DMS79 (cell line): ENCODE results near the gene XXYLT1.
"Not testable (repeated sequence)": the region's sequence is repeated elsewhere in the genome, so short reads cannot be mapped to it uniquely, and the experiment has no call there.

ENCODE experiments used
- DNase-seq: peaks from one replicate; lab custom pipeline; 2025; lab: John Stamatoyannopoulos, UW

The XXYLT1 gene

DNA sequence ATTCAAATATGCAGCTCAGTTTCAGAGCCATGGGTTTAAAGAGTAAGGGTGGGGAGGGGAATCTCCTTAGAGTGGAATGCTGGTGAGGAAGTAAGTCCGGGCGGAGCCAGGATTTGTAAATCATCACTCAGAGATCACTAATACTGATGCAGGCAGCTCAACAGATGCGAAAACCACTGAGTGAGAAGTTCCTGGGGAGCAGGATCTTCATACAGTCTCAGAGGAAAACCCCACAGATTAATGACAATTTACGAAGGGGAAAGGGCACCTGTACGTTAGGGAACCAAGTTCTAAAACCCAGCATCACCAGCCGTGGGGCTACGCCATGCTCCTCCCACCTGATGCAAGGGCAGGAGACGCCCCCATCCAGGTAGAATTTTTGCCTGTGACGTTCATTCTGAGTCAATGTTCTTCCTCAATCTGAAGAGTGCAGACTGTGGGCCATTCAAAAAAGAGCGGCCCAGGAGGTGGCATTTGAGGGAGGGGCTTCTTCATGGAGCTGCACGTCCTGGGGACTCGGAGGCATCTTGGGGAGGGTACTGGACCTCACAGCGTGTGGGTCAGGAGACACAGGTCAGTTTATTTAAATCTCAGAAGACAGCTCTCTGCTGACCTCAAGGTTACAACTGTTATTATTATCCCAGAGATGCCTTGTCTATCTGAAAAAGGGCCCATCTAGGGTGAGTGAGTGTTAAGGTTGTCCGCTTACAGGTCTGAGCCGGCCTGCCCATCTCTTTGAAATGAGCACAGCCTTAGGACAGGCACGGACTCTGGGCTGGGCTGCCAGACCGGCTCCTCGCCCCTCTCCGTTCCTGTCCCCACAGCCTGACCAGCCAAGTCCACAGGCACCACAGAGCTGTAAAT is 228.0 kb downstream of the XXYLT1 start:
- DNase-seq: no peak

DNA sequence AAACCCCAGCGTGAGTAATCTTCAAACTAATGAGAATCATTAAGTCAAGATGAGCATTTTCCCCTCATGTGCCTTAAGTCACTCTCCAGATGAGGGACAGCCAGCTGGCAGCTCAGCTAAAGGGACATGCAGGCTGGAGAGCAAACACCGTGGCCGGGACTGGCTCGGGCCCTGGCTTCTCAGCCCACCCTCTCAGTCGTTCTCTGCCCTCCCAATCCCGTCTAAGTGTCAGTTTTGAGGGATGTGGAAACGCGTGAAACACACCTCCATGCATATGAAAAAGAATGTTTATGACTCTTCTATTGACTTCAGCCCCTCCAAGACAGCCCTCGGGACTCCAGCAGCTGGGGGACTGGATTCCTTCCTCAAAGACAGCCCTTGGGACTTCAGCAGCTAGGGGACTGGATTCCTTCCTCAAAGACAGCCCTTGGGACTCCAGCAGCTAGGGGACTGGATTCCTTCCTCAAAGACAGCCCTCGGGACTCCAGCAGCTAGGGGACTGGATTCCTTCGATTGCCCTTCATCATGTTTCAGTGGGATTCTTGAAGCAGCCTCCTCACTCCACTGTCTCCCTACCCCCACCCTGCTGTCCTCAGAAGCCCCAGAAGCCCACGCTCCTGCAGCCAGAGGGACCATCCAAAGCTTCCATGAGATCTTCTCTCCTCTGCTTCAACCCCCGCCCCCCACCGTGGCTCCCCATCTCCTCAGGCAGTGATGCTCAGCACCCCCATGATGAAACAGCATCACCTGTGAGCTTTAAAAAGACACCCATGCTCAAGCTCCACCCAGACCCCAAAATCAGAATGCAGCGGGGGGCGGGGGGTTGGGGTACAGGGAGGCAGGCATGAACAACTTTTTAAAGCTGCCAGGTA is 228.9 kb downstream of the XXYLT1 start:
- DNase-seq: no peak

DNA sequence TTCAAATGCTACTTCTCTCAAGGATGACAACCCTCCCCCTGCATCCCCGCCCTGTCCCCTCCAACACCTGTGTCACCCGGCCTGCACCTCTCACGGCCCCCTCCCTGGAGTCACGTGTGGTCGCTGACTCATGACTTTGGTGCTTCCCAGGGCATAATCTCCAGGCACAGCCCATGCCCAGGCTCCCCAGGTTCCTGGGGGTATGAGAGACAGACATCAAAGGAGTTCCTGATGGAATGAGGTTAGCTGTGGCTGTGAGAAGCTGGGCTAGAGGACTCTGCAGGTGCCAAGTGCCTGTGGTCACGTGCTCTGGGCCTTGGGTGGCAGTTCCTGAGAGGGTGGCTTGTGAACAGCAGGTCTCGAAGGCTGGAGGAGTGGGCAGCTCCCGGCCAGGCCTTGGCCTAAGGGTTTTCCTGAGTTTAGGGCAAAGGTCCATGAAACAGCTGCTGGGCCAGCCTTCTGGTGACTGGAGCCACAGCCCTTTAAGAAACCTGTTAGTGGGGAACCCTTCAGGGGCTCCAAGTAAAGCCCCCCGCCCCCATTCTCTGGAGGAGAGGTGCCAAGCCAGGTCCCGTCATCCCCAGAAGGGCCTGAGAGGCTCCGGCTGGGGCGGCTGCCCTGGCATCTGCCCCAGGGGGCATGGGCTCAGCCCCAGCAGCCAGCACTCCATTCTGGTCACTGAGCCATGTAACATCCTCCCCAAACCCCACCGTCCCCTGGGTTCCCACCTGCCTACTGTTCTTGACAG is 230.0 kb downstream of the XXYLT1 start:
- no peak for DNase-seq

- DNase-seq: no peak
Observed at GRCh38 chr3:195040094-195040493, 230.9 kb downstream of the XXYLT1 start.

- DNase-seq: no peak
Observed at GRCh38 chr3:195039180-195039843, 231.6 kb downstream of the XXYLT1 start.

- no peak for DNase-seq
Observed at GRCh38 chr3:195038161-195038560, 232.8 kb downstream of the XXYLT1 start.

DNA sequence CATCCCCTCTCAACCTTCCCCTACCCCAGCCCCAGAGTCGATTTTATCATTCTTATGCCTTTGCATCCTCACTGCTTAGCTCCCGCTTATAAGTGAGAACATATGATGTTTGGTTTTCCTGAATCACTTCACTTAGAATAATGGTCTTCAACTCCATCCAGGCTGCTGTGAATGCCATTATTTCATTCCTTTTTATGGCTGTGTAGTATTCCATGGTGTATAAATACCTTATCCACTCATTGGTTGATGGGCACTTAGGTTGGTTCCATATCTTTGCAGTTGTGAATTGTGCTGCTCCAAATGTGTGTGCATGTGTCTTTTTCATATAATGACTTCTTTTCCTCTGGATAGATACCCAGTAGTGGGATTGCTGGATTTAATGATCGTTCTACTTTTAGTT is 233.4 kb downstream of the XXYLT1 start:
- not testable (repeated sequence) for DNase-seq

DNA sequence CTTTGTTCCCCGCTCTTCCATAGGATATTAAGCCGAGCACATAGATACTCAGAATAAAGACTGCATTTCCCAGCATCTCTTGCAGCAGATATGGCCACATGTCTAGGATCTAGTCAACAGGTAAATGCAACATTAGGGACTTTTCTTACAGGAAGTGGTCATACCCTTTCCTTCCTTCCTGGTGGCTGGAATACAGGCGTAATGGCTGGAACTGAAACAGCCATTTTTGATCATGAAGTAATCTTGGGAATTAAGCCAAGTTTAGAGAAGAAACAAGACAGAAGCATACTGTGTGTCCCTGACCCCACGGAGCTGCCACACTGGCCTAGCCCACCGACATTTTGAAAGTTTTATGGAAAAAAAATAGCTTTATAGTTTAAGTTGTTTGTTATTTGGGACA is 234.0 kb downstream of the XXYLT1 start:
- DNase-seq: no peak

DNA sequence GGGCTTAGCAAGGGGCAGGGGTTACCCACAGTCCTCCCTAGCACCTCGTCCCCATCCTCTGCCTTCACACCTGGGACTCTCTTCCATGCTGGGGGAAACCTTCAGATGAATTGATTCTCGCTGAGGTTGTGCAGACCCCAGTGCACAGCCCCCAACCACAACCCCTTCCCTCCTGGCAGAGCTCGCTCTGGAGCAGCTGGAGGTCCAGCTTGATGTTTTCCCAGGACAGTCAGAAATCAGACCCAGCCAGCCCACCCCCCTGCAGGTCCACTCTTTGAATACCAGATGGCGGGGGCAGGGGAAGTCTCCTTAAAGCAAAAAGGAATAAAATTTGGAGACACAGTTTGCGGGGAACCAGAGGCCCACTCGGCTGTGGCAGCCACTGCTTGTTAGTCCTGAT is 234.4 kb downstream of the XXYLT1 start:
- no peak for DNase-seq

- DNase-seq: no peak
Observed at GRCh38 chr3:195036203-195036505, 234.8 kb downstream of the XXYLT1 start.

DNA sequence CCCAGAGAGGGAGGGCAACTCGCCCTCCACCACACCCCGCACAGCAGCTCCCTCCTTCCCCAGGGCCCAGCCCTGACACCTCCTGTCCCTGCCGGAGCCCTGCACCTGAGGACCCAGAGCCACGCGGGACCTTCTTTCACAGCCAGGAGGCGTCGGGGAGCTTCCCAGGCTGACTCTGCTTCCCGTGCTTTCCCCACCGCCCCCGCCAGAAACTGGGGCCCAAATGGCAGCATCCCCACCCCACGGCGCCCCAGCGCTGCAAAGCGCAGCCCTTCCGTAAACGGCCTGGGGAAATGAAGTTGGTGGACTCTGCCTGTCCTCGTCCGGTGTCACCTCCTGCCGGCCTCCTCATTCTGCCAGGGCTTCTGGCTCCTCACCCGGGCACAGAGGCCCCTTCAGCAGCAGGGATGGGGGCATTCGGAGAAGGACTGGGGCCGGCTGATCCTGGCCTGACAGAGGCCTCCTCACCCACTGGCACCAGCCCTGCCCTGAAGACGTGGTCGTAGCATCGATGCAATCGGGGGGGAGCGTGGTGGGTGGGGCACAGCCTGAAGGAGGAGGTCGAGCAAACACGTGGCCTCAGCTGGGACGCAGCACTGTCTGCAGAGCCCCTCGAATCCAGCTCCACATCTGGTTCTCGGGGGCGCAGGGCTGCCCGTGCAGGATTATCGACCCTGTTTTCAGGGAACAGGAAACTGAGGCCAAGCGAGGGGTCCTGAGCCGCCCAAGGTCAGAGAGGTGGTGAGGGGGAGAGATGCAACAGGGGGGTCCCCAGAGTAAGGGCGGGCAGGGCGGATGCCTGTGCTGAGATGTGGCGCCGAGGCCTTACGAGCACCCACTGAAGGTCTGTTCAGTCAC is 235.4 kb downstream of the XXYLT1 start:
- DNase-seq: no peak

- no peak for DNase-seq
Observed at GRCh38 chr3:195034541-195034940, 236.4 kb downstream of the XXYLT1 start.

DNA sequence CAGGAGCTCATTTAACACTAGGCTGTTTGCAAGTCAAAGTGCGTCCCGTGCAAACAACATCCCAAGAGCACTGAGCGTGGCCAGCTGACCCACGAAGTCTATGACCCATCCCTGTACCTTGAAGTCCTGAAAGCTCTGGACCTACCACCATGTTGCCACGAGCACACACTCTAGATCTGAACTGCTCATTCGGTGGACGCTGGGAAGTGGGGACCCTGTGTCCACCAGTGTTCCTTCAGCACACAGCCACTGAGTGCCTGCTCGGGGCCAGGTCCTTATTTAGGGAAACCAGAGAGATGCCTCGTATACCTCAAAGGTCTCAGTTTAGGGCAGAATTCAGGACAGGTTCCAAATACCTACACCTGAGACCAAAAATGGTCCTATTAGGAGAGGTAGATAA is 236.9 kb downstream of the XXYLT1 start:
- DNase-seq: no peak

DNA sequence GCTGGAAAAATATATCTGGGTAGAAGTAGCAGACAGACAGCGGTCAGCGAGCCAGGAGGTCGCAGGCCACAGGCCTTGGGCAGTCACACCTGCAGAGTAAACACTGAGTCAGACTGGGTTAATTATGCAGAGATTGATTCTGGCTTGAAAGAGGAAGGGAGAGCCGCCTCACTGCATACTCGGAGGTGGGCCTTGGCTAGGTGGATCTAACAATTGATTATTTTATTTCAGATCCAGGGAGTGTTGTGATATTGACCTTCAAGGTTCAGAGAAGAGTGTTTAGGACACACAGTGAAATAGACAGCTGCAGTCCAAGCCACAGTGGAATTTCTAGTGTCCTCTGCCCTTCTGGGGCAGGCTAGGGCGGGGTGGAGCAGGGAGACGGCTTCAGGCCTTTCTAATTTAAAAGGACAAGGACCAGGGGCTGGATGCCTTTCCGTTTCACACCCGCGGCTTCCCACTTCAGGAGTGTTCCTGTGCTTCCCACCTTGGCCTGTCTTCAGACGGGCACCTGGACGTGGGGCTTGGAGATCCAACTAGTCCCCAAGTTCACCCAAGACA is 237.3 kb downstream of the XXYLT1 start:
- DNase-seq: no peak

- no peak for DNase-seq
Observed at GRCh38 chr3:195032955-195033354, 238.0 kb downstream of the XXYLT1 start.

GRCh38 chr3:195032106-195032759 is 238.7 kb downstream of the XXYLT1 start:
- DNase-seq: no peak

DNA sequence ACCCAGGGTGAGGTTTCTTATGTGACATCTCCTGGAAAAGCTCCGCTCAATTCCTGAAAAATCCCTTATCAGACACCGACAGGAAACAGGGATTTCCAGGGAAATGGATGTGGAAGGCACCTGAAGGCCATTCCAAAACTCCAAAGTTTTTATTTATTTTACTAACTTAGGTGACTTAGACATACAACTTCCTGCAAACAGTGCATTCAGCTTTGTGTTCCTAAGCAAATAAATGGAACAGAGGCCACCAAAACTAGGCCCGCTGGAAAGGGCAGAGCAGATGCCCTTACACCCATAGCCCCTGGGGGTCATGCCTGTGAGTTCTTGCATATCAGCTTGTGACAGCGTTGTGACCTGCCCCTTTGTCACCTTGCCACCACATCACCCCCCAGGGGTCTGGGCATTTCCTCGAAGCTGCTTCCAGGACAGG is 239.4 kb downstream of the XXYLT1 start:
- no peak for DNase-seq

DNA sequence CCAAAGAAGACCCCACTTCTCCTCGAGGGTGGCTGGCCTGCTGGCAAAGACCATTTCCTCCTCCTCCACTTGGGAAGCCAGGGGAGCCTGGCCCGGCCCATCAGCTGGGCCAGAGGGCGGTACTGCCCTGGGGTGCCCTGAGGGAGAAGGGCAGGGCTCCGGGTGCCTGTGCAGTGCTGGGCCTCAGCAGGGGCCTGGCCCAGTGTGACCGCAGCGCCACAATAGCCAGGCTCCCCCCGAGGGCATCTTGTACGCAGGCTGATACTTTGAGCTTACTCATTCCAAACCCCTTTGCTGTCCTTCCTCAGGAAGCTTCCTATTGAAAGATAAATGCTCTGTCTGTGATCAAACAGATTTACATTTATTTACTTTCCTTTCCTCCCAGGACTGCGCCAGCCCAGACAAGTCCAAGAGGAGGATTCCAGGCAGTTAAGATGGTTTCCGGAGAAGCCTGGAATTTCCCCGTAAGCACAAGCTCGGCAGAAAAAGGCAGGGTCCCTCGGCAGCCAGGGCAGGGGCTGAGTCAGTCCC is 240.1 kb downstream of the XXYLT1 start:
- DNase-seq: no peak

DNA sequence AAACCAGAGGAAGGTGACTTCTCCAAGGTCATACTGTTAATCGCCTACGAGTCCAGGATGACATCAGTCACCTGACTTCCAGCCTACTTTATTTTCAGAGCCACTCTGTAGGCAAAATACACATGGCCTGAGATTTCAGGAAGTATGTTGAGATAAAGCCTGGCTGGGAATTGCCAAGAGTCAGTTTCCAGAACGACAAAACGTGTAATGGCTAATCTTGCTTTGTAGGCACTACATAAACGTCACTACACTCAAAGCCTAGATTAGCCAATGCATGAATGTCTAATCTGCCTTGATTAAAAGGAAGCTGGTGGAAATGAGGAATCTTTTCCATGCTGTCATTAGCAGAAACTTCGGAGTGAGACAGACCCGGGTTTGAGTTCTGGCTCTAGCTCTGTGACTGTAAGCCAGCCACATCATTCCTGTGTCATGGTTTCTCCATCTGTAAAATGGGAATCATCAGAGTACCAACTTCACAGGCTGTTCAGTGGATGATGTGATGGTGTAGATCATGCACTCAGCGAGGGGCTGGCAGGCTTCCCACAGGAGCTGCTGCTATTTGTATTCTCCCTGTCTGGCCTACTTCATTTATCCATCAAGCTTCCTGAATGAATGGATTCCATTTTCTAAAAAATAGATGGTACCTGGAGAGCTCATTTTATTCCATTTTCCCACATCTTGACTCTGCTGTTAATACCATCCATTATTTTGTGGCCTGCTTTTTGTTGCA is 241.9 kb downstream of the XXYLT1 start:
- DNase-seq: no peak
